ENCODE data around the gene TMOD1.

GRCh38 chr9:97510797-97511654 lies 9.6 kb downstream of the TMOD1 start:
- TF ChIP-seq FOXA3 (CRISPR knock-in tag; IDR thresholded peaks at IDR 0.05) (no peak), MNT (IDR thresholded peaks at IDR 0.05) (no peak), RAD21 (CRISPR knock-in tag; IDR thresholded peaks at IDR 0.05) (no peak), MTA3 (CRISPR knock-in tag; IDR thresholded peaks at IDR 0.05) (no peak), ZNF660 (CRISPR knock-in tag; IDR thresholded peaks at IDR 0.05; ENCODE audit: borderline replicate concordance, low read depth) (no peak), DBP (CRISPR knock-in tag; IDR thresholded peaks at IDR 0.05; ENCODE audit: not compliant biosample characterization) (no peak), MAFK (conservative IDR thresholded peaks at IDR 0.05 in 1 of 2, IDR thresholded peaks at IDR 0.05 in 1 of 2; ENCODE audit: low read length in 2 of 2) (no peak)
